RWPE1 (cell line): Measurements from ENCODE around the gene ATG2A.

Experiments used
- CTCF ChIA-PET: fragments of 350-600 bp; sonication (Branson Sonifier 250); formaldehyde crosslinking; extraction: SDS; loops from one replicate; lab custom pipeline; 2021; lab: Yijun Ruan, JAX
- POLR2A ChIA-PET: fragments of 400-600 bp; formaldehyde crosslinking; extraction: SDS; loops from one replicate; lab custom pipeline; 2020; ENCODE audit warnings: antibody characterized with exemption; ENCODE audit not compliant: low non-redundant PET; lab: Yijun Ruan, JAX
- DNase-seq: peaks from one replicate; pipeline ENCODE4 v3.0.0; 2012; ENCODE audit warnings: low spot score
- H3K27ac ChIP-seq: fragments of 450-650 bp; 2 replicates; pipeline ENCODE4 v1.5.1; 2017
- TF ChIP-seq, protein P1 (sequence below): fragments of 450-650 bp; conservative IDR thresholded peaks from 2 replicates; pipeline ENCODE4 v1.5.1; 2017; ENCODE audit warnings: low read depth, mild to moderate bottlenecking

Gene ATG2A

GRCh38 chr11:64909653-64910343 lies 7.2 kb downstream of the ATG2A start:
- POLR2A ChIA-PET = no interaction called here
- CTCF ChIA-PET = interaction anchor here (0.7 kb wide), 2 partner anchors 61 to 1636 kb away, joined by 3 to 4 read pairs; partner anchors contain the start of gene ZDHHC24
- H3K27ac ChIP-seq = no peak overlapping the region
- no peak for DNase-seq
- TF ChIP-seq, protein P1, sequence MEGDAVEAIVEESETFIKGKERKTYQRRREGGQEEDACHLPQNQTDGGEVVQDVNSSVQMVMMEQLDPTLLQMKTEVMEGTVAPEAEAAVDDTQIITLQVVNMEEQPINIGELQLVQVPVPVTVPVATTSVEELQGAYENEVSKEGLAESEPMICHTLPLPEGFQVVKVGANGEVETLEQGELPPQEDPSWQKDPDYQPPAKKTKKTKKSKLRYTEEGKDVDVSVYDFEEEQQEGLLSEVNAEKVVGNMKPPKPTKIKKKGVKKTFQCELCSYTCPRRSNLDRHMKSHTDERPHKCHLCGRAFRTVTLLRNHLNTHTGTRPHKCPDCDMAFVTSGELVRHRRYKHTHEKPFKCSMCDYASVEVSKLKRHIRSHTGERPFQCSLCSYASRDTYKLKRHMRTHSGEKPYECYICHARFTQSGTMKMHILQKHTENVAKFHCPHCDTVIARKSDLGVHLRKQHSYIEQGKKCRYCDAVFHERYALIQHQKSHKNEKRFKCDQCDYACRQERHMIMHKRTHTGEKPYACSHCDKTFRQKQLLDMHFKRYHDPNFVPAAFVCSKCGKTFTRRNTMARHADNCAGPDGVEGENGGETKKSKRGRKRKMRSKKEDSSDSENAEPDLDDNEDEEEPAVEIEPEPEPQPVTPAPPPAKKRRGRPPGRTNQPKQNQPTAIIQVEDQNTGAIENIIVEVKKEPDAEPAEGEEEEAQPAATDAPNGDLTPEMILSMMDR = no peak

DNA sequence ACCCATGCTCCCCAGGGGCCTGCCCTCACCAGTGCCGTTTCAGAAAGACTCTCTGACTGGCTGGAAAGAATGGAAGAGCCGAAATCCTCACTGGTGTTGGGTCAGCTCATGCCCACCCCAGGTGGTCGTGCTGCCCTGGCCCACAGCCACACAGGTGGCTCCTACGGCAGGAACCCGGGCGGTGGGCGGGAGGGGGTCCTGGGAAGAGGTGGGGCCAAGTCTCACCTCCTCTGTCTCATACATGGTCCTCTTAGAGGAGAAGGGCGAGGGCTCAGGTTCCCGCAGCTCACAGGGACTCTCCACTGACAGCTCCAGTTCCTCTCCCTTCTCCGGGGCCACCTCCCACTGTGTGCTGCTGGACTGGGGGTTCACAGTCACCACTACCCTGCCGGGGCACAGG lies 8.2 kb downstream of the ATG2A start:
- peak overlapping the region; percentile 6; the same call in 1 of the 2 replicates for H3K27ac ChIP-seq
- POLR2A ChIA-PET = no interaction called here
- DNase-seq = no peak
- TF ChIP-seq, protein P1 = no peak
- CTCF ChIA-PET = interaction anchor here (0.7 kb wide), 1 partner anchor 1637 kb away, joined by 3 read pairs; the partner anchor contains the start of gene ZDHHC24

GRCh38 chr11:64906314-64906635 lies 10.7 kb downstream of the ATG2A start:
- TF ChIP-seq, protein P1 = no peak
- POLR2A ChIA-PET = no interaction called here
- no peak overlapping the region; the same call in 1 of the 2 replicates for H3K27ac ChIP-seq
- no peak for DNase-seq
- CTCF ChIA-PET = no interaction called here

- no peak for DNase-seq
- ChIA-PET POLR2A (no interaction called here), CTCF (no interaction called here)
- TF ChIP-seq, protein P1 = no peak
- no peak overlapping the region; the same call in 1 of the 2 replicates for H3K27ac ChIP-seq
These were observed 11.3 kb downstream of the ATG2A start for GRCh38 chr11:64905516-64906313.

GRCh38 chr11:64903291-64903833 lies 13.6 kb downstream of the ATG2A start:
- TF ChIP-seq, protein P1 = no peak
- ChIA-PET CTCF (interaction anchor here (1.3 kb wide), 1 partner anchor 111 kb away, joined by 3 read pairs; the partner anchor contains the start of gene ARL2), POLR2A (no interaction called here)
- DNase-seq = no peak
- peak overlapping the region; percentile 22; the same call in 1 of the 2 replicates for H3K27ac ChIP-seq
